Choroid plexus epithelial cell (primary cell): ENCODE measurements around the gene SLITRK2.

Source experiments
- DNase-seq: peaks from one replicate; pipeline ENCODE4 v3.0.0-alpha.2; 2010; ENCODE audit warnings: low read depth
- H3K4me3 ChIP-seq: 2 replicates; pipeline ENCODE4 v1.5.1; 2011; ENCODE audit warnings: low read depth, mild to moderate bottlenecking, control low read depth, low read length, moderate library complexity
- TF ChIP-seq, protein P1 (sequence below): conservative IDR thresholded peaks from 2 replicates; pipeline ENCODE4 v1.5.1; 2011; ENCODE audit warnings: low read depth, mild to moderate bottlenecking, control low read depth, inconsistent platforms, low read length, moderate library complexity

Gene SLITRK2

DNA sequence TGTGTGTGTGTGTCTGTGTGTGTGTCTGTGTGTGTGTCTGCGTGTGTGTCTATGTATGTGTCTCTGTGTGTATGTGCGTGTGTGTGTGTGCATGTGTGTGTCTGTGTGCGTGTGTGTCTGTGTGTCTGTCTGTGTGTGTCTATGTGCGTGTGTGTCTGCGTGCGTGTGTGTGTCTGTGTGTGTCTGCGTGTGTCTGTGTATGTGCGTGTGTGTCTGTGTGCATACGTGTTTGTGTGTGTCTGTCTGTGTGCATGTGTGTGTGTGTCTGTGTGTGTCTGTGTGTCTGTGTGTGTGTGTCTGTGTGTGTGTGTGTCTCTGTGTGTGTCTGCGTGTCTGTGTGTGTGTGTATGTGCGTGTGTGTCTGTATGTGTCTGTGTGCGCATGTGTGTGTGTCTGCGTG, 35.6 kb downstream of the SLITRK2 start:
- no peak for DNase-seq
- TF ChIP-seq, protein P1, sequence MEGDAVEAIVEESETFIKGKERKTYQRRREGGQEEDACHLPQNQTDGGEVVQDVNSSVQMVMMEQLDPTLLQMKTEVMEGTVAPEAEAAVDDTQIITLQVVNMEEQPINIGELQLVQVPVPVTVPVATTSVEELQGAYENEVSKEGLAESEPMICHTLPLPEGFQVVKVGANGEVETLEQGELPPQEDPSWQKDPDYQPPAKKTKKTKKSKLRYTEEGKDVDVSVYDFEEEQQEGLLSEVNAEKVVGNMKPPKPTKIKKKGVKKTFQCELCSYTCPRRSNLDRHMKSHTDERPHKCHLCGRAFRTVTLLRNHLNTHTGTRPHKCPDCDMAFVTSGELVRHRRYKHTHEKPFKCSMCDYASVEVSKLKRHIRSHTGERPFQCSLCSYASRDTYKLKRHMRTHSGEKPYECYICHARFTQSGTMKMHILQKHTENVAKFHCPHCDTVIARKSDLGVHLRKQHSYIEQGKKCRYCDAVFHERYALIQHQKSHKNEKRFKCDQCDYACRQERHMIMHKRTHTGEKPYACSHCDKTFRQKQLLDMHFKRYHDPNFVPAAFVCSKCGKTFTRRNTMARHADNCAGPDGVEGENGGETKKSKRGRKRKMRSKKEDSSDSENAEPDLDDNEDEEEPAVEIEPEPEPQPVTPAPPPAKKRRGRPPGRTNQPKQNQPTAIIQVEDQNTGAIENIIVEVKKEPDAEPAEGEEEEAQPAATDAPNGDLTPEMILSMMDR = no peak
- H3K4me3 ChIP-seq = no peak overlapping the region

DNA sequence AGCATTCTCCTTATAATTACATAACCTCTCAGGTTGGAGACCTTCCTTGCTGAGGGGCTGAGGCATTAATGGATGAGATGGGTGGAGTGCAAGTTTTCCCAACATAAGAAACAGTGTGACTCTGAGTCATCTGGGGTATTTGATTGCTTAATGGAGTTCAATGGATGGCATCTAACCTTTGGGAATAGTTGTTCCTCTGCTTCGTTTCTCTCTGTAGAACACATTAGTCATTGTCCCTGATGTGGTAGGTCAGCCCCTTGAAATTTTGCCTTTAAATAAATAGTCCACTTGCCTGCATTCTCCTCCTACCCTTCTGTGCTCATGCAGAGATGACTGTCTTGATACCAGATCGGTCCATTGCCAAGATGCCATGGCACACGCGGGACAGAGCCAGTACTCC, 38.6 kb downstream of the SLITRK2 start:
- DNase-seq = no peak
- H3K4me3 ChIP-seq = no peak overlapping the region
- TF ChIP-seq, protein P1 = no peak

DNA sequence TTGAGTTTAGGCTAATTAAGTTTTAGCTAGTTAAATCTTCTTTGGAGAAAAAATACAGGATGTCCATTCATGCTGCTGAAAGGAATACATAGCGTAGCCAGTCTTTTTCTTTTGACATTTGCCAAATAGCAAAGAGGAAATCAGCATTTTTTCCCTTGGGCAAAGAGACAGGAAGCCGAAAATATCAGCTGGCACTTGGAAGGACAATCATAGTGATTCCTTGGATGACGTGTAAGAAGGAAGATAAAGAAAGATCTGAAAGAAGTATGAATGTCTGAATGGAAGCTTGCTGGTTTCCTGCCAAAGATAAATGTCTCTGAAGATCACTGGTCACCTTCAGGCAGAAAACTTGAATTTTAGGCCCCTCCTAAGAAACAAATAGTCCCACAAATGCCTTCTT, 44.2 kb downstream of the SLITRK2 start:
- no peak overlapping the region for H3K4me3 ChIP-seq
- no peak for DNase-seq
- TF ChIP-seq, protein P1 = no peak

DNA sequence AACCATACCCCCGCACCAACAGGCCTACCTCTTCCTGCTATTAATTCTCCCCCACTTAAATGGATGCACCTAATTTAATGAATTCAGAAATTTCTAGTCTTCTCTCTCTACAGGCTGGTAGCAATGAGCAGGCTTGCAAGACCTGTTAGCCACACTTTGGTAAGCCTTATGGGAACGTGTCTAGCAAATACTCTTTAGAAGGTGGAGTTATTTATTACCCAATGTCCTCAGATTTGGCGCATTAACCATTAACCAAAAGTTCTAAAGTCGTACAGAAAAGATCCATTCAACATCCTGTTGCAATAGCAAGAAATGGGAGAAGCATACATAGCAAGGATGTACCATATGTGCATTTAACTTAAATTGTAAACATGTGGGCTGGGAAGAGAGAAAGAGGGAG, 47.5 kb downstream of the SLITRK2 start:
- DNase-seq = no peak
- TF ChIP-seq, protein P1 = no peak
- H3K4me3 ChIP-seq = no peak overlapping the region
